Activated naive CD4-positive, alpha-beta T cell treated with Interleukin-2 at 50 U/mL for 16 hours (primary cell): ENCODE measurements around the gene TMEM158.

Experiments used
- DNase-seq: peaks from one replicate; pipeline ENCODE4 v3.0.0-alpha.2; 2020

TMEM158 gene

DNA sequence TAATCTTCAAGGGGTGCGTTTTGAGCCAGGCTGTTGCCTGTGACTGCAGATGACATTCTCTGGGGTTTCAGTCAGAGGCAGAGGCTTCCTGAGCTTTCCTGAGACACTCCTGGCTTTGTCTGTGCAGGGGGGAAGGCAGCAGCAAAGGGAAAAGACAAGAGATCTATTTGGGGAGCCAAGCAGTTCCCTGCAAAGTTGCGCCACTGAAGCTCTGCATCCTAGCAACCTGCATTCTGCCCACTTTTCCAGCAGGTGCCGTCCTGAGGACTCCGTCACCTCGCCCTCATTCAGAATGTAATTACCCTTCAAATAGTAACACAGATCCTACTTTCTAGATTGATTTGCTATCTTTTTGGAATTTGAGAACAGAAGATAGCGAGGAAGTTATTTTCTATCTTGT lies 1.9 kb upstream of the TMEM158 start:
- no peak for DNase-seq

DNA sequence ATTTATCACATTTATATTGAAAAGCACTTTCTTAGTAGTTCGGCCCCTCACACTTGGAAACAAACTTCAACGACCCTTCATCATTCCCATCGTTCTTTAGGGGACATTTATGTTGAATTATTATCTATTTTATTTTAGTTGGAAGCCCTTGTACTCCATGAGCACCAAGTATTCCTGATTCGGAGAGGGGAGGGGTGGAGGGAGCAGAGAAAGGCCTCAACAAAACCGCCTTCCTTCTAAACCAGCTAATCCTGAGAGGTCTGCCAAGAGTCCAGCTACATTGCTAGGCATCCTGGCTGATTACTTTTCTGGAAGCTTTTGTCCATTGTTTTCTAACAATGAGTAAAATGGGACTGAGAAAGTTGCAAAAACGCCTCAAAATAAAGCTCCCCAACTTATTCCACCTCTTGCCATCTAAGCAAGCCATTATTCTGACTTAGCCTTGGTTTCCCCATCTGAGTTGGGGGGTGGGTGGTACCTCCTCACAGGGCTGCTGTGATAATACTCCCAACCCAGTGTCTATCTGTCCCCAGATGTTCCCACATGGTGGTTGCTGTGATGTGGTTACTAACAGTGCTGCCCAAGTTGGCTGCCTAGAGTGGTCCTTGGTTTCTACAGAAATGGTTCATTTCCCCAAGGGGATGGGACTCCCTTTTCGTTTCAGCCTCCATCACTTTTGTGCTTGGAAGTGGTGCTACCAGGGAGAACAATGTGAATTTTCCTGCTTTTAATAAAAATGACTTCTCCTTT lies 1.2 kb upstream of the TMEM158 start:
- no peak for DNase-seq

DNA sequence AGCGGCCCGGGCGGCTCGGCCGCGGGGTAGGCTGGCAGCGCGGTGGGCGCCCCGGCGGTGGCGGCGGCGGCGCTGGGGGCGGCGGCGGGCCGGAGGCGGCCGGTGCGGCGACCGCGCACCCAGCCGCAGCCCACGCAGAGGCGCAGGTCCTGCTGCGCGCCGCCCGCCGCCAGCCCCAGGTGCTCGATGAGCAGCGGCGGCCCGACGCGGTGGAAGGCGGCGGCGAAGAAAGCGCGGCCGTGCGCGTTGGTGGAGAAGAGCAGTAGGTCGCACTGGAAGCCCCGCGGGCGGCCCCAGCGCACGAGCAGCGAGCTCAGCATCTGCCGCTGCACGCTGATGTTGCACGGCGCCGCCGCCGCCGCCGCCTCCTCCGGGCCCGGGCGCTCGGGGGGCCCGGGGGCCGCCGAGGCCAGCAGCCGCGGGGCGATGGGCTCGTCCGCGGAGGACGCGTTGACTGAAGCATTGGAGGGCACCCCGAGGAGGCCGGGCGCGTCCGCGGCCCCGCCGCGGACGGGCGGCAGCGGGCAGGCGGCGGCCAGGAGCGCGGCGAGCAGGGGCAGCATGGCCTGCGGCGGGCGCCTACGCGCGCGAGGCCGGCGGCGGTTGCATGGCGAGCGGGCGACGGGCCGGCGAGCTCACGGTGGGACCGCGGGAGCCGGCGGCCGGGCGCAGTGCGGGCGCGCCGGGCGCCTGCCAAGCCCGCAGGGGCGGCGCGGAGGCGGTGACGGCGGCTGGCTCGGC lies 452 bp downstream of the TMEM158 start:
- peak; percentile 48 for DNase-seq

DNA sequence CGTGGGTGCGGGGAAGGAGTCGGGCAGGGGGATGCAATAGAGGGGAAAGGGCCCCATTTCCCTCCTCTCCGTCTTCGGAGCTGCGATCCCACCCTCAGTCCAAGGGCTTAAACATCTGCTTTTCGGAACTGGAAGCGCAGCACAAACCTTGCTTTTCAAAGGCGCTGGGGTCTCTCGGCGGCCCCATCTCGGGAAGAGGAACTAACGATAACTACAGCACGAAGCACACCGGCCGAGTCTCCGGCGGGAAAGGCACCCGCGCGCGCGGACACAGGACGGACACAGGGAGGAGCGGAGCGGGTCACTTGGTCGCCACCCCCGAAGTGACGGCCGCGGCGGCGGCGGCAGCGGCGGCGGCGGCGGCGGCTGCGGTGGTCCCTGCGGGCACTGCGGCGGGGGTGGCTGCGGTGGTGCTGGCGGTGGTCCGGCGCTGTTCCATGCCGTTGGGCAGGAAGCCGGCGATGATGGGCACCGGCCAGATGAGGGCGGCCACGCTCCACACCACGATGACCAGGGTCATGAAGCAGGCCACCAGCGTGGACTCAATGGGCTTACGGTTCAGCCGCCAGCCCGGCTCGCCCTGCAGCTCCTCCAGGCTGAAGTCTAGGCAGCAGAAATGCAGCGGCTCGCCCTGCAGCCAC lies 1.1 kb downstream of the TMEM158 start:
- peak; percentile 10 for DNase-seq

DNA sequence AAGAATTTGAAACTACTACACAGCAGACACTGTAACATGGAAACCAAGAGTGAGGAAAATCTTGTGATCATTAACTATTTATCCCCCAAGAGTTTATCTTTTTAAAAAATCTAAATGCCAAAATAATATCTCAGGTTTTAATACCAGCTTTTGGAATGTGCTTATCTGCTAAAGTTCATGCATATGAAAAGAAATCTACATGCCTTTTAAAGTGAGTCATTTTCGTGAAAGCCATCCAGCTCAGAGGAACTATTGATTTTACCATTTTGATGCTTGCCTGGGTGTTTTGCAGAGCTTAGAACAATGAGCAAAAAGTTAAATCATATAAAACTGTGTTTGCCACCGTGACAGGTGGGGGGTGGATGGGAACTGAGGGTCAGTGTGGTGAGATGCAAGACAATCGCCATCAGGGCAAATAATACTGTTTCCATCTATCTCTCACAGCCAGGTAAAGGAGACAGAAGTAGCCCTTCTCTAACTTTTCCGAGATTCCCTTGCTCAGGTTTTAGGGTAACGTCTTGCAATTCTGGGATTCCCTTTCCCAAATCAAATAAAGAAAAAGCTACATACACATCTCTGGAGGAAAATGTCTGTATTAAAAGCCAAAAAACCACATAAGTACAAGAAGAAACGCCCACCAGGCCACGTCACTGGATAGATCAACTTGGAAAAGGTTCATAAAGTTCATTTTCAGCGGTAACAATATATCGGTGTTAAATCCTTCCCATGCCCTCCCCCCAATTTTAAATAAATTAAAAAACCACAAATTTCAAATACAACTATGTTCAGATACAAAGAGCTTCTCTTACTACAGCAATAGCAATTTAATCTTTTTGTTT lies 2.0 kb downstream of the TMEM158 start:
- peak; percentile 14 for DNase-seq

DNA sequence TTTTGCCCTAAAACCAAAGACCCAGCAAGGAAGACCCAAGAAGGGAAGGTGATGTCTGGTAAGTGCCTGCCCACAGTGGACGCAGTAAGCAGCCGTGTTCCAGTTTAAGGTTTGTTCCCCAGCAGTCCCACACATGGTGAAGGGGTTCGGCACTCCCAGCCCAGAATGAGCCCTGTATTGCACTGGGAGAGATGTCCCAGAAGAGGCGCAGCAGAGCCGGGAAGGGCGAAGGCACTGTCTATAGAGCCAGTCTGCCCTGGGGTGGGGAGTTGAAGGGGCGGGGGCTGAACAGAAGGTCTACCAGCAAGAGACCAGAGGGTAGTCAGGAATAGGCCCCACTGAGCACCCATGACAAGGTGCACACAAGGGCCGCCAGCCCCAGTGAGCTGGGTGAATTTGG lies 6.4 kb downstream of the TMEM158 start:
- no peak for DNase-seq

DNA sequence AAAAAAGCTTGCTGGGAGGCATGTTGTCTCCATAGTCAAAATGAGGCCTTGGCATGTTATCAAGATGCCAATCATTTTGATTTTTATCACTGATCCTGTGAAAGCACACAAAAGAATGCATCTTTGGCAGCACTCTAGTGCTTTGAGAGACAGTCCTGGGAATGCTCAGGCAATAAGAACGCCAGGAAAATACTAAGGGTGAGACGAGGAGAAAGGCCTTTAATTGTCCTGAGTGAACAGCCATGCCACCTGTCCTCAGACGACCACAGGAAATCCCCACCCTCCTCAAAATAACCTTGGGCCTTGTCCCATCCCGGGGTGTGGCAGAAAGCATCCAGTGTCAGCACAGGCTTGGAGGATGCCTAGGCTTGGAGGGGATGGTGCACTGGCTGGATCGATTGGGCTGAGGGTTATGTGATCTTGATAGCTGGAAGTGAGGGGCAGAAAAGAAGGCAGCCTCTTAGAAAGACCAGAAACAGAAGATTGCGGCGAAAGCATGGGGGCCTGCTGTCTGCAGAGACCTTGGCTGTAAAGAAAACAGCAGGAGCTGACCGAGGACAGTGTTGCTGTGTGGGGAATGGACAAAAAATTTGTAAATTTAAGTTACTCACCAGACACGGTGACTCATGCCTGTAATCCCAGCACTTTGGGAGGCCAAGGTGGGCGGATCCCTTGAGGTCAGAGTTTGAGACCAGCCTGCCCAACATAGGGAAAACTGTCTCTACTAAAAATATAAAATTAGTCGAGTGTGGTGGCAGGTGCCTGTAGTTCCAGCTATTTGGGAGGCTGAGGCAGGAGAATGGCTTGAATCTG lies 7.3 kb downstream of the TMEM158 start:
- DNase-seq, result no peak

DNA sequence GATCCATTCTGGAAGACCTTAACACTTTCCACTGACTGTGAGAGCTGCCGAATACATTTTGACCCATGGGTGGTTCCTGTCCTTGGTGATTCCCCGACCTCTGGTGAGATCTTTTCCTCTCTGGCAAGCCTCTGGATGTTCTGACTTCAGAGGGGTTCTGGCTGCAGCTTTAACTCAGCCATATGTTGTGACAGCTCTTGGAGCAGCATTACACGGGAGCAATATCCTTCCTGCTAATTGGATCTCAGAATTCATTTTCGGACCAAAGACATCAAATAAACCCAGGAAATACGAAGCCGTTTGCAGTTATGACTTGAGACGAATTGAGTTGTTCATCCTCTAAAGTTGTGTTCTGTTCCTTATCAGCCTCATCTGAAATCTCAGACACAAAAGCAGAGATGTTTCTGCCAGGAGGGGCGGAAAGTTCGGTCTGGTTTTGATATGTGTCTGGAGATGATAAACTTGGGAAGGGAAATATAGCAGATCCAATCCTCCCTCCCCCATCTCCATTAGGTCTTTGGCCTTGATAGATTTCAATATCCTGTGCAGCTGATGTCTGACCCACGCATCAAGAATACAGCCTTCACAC lies 10.0 kb downstream of the TMEM158 start:
- no peak for DNase-seq

DNA sequence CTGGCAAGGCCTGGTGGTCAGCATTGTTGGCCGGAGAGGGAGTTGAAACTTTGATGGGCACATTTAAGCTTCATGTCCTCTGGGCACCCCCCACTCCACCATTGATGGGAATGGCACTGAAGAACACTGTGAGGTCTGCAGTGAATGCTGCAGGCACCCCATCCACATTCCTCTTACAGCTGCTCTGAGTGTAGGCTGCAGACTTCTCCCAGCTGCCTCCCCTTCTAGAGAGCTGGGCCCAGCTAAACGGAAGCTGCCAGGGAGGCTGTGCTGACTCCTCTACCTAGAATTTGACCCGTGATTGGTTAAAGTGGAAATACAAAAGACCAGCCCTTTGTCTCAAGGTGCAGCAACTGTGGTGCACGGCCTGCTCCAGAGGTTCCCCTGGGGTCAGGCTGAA lies 10.6 kb downstream of the TMEM158 start:
- DNase-seq, result no peak

DNA sequence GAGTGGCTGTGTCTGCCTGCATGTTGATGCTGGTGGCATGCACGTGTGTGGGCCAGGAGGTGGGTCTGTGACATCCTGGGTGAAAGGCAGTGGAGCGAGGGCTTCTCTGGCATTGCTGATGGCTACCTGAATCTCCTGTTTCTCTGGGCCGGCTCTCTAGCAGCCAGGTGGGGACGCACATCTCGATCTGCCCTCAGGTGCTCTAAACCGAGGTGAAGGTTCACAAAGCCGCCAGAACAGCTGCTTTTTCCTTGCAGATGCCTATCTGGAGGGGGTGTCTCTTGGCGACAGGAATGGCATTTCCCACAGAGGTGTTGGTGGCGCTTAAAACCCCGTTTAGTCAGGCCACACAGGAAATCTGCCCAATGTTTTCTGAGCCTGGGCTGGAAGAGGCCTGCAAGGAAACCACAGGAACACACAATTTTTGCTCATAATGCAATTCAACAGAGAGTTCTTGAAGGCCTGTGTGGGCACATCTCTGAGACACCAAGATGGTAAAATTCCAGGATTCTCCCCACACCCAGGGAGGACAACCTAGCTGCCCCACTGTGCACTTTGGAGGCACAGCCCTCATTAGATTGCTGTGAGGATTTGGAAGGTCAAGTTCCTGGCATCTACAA lies 11.9 kb downstream of the TMEM158 start:
- DNase-seq, result no peak

DNA sequence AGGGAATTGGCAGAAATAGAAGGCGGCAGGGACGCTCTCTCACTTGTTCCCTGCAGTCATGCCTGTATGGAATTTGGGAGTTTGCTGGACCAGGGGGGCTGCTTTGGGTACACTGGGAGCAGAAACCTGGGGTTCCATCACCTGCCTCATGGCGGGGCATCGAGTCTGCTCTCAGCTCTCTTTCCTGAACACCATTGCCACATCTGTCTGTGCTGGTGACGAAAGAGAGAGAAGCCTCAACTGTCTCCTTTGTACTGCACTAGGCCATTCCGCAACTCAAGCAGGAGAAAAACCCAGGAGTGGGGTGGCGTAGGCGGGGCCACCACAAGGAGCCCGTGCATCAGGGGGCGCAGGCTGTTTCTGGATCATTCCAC lies 14.0 kb downstream of the TMEM158 start:
- DNase-seq, result no peak

DNA sequence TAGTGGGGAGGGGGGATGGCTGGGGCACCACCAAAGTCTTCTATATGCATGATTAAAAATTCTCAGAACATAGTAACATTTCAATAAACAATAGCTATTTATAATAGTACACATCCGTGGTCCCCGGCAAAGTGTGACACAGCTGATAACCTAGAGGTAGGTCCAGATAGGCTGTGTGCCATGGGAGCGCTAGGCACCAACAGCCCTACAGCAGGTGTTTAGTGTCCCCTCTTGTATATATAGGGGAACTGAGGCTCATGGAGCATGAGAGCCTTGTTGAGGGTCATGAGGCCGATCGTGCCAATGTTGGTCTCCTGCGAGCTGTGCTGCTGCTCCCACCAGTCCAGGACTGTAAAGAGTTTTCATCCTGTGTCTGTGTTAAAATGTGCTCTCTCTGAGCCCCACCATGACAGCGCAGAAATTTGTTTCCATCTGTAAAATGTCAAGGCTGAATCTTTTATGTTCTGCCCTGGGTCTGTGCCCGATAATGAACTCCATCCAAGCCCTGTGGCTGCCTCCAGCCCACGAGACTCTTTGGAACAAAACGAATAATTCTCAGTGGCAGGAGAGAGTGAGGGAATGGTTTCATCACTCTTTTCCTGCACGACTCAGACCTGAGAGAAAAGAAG lies 14.5 kb downstream of the TMEM158 start:
- no peak for DNase-seq

DNA sequence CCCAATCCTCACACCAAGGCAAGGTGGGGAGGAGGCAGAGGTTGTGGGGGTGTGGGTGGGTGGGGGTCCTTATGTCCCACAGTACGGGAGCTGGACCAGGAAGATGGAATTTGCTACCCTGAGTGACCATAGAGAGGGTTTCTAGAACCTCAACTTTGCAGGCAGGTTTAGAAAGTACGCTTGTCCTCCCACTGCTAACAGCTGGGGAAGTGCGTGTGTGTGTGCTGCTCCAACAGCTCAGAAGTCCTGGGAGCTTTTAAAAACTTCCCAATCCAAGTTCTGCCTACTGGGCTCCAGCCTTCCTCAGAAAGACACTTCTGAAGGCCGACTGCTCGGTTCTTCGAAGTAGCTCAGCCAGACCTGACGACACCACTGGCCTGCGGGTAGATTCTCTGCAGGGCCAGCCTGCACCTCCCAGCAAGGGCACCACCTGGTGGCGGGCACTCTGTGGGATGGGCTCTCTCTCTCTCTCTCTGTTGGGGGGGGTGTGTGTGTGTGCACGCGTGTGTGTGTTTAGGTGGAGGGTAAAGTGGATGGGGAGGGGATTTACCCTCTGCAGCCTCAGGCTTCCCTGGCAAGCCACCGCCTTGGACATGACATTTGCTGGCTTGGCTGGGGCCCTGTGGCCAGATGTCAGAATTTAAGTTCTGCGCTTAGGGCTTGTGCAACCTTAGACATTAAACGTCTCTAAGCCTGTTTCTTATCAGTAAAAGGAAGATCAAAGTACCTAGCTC lies 15.6 kb downstream of the TMEM158 start:
- DNase-seq, result peak; percentile 82

DNA sequence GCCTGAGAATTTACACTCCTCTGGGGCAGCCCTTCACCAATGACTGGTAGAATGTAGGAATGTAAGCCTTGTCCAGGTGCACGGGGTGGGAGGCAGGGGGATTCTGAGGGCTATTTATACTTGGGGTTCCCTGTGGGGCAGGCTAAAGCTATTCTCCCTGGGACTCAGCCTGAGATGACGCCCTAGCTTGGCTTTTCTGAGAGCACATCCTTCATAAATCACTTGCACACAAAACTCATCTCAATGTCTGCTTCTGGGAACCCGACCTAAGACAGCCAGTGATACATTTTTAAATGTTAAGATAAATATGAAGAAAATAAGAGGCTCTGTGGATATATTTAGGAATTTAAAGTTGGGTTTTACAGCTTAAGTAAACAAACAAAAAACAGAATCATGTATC lies 16.6 kb downstream of the TMEM158 start:
- no peak for DNase-seq

DNA sequence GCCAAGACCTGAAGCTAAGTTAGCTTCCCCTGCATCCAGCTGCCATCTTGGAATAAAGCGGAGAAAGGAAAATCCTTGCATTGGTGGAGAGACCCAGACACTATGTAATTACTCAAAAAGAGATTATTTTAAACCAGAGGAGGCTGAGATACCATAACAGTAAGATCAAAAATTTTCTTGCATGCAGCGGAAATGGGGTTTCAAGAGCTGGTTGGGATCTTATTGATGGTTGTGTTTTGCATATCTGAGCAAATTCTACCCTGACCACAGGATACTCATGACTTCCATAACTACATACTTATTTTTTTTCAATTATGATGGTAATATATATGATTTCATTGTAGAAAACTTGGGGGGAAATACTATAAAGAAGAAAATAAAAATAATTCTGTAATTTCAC lies 17.5 kb downstream of the TMEM158 start:
- DNase-seq, result no peak

DNA sequence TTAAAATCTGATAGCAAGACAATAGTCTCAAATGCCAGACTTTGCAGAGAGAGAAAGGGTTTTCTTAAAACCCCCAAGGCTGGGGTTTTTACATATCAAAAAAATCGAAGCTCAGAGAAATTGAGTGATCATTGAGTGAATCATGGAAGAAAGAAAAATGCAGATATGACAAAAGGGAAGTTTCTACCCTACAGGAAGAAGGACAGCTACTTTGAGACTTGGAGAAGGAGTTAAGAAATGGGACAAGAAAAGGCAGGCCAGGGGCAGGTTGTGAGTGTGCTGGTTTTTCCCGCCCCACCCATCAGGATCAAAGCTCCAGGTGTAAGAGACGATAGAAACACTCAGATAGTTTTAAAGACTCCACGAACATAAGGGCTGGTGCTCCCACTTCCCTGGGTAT lies 18.6 kb downstream of the TMEM158 start:
- no peak for DNase-seq

DNA sequence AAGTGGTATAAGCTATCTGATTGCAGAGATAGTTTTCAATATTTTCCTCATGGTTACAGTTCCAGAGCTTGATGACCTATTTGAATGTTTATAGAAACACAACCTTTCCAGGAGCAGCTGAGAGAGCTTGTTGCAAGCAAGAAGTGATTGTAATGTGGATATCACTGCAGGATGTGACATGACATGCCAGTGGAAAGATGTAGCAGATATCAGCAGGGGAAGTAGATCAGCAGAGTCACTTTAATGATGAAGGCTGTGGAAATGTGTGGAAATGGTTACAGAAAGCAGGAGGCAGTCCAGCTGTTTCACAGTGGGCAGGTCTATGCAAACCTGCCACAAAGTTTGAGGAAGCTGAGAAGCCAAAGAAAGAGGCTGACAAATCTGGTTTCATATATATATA lies 21.0 kb downstream of the TMEM158 start:
- no peak for DNase-seq

DNA sequence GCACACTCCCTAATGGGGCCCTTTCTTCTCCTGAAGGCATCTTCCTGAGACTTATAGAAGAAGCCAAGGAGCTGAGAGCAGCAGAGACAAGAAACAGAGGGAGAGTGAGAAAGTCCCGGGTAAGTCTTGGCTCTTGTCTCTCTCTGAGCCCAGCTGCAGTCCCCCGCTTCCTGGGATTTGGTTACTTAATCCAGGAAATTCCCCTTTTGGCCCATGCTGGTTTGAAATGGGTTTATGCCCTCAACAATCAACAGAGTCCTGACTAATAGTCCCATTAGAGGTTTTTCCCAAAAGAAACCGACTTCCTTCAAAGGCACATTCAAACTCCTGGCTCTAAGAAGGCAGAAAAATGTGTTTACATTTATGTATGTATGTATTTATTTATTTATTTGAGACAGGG lies 22.0 kb downstream of the TMEM158 start:
- no peak for DNase-seq

DNA sequence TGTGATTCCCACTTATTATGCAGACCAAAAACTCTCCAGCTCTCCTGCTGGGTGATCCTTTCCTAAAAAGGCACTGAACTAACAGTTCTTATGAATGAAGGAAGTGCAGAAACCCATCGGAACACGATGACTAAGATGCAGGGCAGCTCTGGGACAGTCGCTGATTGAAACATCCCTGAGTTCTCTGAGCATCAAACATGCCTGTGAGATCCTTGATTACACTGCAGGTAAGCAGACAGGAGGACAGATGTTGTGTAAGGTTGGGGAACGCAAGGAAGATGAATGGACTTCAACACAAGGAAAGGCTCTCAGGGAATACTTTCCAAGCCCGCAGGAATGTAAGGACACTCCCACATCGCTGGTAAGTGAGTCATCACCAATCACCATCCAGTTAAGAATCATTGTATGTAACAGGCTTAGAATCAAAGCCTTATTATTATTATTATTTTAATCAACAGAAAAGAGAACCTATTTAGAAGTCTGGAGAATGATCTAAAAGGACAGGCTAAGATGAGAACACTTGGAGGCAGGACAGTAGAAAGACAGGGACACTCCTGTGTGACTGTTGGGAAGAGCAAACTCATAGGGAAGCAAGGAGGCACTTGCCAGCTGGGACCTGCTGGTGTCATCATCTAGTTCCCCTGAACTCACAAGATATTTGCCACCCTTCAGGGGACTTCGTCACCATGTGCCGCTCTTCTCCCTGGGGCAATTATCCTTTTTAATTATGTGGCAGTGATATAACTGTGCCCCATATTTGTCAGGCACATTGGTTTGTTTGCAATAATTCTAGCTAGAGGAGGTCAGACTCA lies 26.0 kb downstream of the TMEM158 start:
- DNase-seq, result no peak
